SK-N-SH treated with all-trans-retinoic acid at 6 μM for 48 hours (cell line): ENCODE results near the gene HTR4.

Experiments
- CREB5 ChIP-seq: fragments of 250-450 bp; sonication (Bioruptor Pico); IDR thresholded peaks from 2 replicates; pipeline ENCODE4 v1.5.1; 2020; ENCODE audit warnings: low read depth, mild to moderate bottlenecking, moderate library complexity
- CSDC2 ChIP-seq: fragments of 250-450 bp; sonication (Bioruptor Pico); IDR thresholded peaks from 2 replicates; pipeline ENCODE4 v1.5.0; 2020; ENCODE audit warnings: mild to moderate bottlenecking, moderate library complexity
- CSRNP3 ChIP-seq: fragments of 250-450 bp; sonication (Bioruptor Pico); IDR thresholded peaks from 2 replicates; pipeline ENCODE4 v1.5.1; 2021; ENCODE audit warnings: mild to moderate bottlenecking, moderate library complexity
- ISL1 ChIP-seq: fragments of 250-450 bp; sonication (Bioruptor Pico); IDR thresholded peaks from 2 replicates; pipeline ENCODE4 v2.1.2; 2022; ENCODE audit warnings: mild to moderate bottlenecking, moderate library complexity
- PATZ1 ChIP-seq: fragments of 250-450 bp; sonication (Bioruptor Pico); IDR thresholded peaks from 2 replicates; pipeline ENCODE4 v1.8.0; 2020; ENCODE audit warnings: mild to moderate bottlenecking, moderate library complexity, borderline replicate concordance
- POU6F1 ChIP-seq: fragments of 250-450 bp; sonication (Bioruptor Pico); IDR thresholded peaks from 2 replicates; pipeline ENCODE4 v1.8.0; 2021; ENCODE audit warnings: low read depth, mild to moderate bottlenecking, moderate library complexity, borderline replicate concordance
- RARB ChIP-seq: fragments of 250-450 bp; sonication (Bioruptor Pico); IDR thresholded peaks from 2 replicates; pipeline ENCODE4 v1.8.0; 2021; ENCODE audit warnings: mild to moderate bottlenecking, moderate library complexity

GRCh38 chr5:148433826-148434225, 220.5 kb downstream of the HTR4 start:
- TF ChIP-seq PATZ1: no peak
- TF ChIP-seq CSRNP3 (CRISPR knock-in tag): no peak
- no peak for TF ChIP-seq ISL1 (CRISPR knock-in tag)
- no peak for TF ChIP-seq CSDC2 (CRISPR knock-in tag)
- no peak for TF ChIP-seq RARB (CRISPR knock-in tag)
- no peak for TF ChIP-seq CREB5 (CRISPR knock-in tag)
- no peak for TF ChIP-seq POU6F1 (CRISPR knock-in tag)
